NB4 (cell line): ENCODE measurements around the gene HOXB8.

ENCODE experiments used
- DNase-seq: peaks from one replicate; pipeline ENCODE4 v3.0.0; 2010; ENCODE audit warnings: low read depth
- H3K4me3 ChIP-seq: one replicate; pipeline ENCODE4 v1.5.1; 2011; ENCODE audit warnings: mild to moderate bottlenecking, low read depth, low read length, moderate library complexity
- MYC ChIP-seq: IDR thresholded peaks from 2 replicates; pipeline ENCODE4 v1.6.1; 2011; ENCODE audit warnings: low read depth, low read length
- POLR2A ChIP-seq: IDR thresholded peaks from 2 replicates; pipeline ENCODE4 v1.6.1; 2011; ENCODE audit warnings: mild to moderate bottlenecking; ENCODE audit not compliant: insufficient read length; ENCODE audit errors: extremely low read depth
- TF ChIP-seq, protein P1 (sequence below): IDR thresholded peaks from 2 replicates; pipeline ENCODE4 v1.6.1; 2011; ENCODE audit warnings: low read depth, low read length
- TF ChIP-seq, protein P2 (sequence below): IDR thresholded peaks from one replicate; pipeline ENCODE4 v1.5.1; 2012; ENCODE audit warnings: low read depth, low read length

HOXB8 gene

DNA sequence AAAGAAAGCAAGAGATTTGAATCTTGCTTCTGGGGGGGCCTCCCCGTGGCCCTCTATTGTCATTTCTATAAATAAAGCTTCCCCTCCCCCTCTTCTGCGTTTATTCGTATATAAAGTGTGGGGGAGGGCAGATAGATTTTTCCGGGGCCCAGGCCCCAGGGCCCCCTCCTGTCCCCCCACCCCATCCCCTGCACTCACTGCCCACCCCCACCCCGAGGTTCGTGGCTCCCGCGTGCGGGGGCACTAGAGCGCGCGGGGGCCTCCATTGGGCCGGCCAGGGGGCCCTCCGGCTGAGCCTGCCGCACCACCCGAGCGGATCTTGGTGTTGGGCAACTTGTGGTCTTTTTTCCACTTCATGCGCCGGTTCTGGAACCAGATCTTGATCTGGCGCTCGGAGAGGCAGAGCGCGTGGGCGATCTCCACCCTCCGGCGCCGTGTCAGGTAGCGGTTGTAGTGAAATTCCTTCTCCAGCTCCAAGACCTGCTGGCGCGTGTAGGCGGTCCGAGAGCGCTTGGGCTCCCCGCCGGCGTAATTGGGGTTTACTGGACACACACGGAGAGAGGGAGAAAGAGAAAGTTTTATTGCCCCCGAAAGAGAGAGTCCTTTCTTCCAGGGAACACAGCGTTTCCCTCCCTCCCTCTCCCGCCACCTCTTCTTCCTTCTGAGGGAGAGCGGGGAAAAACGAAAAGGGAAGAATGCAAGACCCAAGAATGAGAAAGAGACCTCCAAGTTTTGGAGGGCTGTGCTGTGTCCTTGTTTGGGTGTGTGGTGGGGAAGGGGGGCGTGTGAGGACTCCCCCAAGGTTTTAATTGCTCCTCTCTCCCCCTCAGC lies 38.4 kb downstream of the HOXB8 start:
- no peak for DNase-seq
- no peak overlapping the region for H3K4me3 ChIP-seq
- TF ChIP-seq, protein P1, sequence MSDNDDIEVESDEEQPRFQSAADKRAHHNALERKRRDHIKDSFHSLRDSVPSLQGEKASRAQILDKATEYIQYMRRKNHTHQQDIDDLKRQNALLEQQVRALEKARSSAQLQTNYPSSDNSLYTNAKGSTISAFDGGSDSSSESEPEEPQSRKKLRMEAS, result no peak
- no peak for TF ChIP-seq POLR2A
- no peak for TF ChIP-seq MYC
- TF ChIP-seq, protein P2, sequence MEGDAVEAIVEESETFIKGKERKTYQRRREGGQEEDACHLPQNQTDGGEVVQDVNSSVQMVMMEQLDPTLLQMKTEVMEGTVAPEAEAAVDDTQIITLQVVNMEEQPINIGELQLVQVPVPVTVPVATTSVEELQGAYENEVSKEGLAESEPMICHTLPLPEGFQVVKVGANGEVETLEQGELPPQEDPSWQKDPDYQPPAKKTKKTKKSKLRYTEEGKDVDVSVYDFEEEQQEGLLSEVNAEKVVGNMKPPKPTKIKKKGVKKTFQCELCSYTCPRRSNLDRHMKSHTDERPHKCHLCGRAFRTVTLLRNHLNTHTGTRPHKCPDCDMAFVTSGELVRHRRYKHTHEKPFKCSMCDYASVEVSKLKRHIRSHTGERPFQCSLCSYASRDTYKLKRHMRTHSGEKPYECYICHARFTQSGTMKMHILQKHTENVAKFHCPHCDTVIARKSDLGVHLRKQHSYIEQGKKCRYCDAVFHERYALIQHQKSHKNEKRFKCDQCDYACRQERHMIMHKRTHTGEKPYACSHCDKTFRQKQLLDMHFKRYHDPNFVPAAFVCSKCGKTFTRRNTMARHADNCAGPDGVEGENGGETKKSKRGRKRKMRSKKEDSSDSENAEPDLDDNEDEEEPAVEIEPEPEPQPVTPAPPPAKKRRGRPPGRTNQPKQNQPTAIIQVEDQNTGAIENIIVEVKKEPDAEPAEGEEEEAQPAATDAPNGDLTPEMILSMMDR, result no peak

DNA sequence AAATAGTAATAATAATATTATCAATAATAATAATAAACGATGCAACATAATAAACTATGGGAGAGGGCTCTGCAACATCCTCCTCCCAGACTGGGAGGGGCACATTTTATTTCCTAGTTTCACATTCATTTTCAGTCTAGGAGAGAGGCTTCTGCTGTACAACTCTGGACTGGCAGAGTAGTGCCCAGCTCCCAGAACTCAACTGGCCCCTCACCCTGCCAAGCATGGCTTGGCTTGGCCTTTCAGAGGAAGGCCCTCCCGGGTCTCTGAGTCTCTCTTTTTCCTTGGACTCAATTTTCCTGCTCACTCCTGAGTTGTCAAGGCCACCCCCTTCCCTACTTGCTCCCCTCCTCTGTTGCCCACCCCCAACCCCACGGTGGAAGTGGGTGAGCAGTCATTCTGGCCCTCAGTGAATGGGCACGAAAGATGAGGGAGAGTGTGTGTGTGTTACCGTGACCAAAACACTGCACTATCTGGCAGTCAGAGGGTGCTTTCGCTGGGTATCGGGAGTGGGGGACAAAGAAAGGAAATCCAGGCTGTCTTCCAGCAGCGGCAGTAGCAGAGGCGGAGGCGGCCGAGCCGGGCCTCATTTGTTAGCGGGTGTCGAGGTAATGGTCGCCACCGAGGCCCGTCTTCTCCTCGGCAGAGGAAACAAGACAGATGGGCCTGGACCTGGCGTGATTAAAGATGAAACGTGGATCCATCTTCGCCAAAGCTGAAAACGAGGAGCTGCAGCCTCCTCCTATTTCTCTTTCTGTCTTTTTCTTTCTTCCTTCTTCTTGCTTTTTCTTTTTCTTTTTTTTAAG lies 39.2 kb downstream of the HOXB8 start:
- no peak overlapping the region for H3K4me3 ChIP-seq
- no peak for TF ChIP-seq POLR2A
- TF ChIP-seq, protein P1, result no peak
- TF ChIP-seq MYC, result no peak
- TF ChIP-seq, protein P2, result no peak
- DNase-seq, result no peak

DNA sequence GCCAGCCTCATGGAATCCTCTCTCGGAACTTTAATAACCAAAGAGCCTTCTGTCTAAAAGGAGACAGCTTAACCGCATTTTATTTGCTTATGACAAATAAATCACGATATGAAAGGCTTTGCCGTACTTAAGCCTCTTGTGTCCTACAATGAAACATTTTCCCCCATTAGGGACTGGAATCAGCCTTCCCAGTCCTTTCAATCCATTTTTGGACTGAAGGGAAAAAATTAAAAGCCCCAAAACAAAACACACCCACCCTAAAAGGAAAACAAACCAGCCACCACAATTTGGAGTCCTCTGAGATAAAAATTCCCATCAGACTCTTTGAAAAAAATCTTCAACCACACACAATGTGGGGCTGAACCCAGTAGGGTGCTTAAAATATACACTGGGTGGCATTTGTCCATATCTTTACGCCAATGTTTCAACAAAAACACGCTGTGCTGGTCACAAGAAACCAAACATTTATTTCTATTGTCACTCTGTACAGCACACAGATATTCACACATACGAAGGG lies 40.0 kb downstream of the HOXB8 start:
- no peak overlapping the region for H3K4me3 ChIP-seq
- TF ChIP-seq, protein P1, result no peak
- TF ChIP-seq MYC (no peak), POLR2A (no peak)
- TF ChIP-seq, protein P2, result no peak
- DNase-seq, result no peak

DNA sequence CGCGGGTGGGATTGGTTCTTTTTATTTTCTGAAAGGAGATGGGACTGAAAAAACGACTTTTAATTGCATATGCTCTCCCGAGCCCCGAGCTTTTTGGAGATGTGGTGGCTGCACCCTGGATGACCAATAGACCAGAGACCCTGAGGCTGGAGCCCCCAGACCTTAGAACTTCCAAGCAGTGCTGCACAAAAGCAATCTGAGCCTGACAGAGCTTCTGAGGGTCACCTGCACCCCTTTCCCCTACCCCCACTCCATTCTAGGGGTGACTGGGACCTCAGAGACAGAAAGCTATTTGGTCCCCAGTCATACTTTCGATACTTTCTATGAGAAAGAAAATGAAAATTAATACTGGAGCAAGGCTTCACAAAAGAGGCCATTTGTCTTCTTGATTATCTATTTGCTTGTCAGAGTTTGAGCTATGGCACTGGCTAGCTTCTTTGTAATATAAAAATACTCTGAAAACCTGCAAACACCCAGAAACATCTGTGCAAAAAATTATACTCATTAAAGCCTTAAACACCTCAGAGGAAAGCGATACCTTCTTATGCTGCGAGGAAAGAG lies 40.5 kb downstream of the HOXB8 start:
- DNase-seq, result no peak
- no peak overlapping the region for H3K4me3 ChIP-seq
- TF ChIP-seq, protein P2, result no peak

DNA sequence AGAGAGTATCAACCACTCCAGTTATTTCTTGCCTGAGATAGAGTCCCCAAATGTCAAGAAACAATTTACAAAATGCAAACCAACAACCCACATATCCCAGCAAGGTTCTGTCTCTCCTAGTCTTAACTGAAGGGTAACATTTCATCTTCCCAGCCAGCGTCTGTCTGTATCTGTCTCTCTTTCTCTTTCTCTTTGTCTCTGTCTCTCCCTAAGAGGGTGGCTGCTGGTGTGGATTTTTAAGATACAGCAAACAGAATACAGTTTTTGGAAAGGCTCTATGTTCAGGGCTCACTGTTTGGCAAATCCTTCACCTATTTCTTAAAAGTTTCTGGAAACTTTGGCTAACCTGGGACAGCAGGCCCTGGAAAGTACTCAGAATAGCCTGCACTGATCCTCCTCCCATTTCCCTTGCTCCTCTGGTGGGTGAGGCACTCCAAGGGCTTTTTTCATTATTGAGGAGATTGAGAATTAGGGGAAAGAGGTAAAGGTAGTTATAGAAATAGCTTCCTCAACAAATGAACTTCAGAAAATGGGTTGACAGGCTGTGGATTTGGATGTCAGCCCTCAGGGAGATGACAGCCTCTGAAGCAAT lies 43.2 kb downstream of the HOXB8 start:
- H3K4me3 ChIP-seq, result no peak overlapping the region
- TF ChIP-seq, protein P2, result no peak
- no peak for TF ChIP-seq POLR2A
- no peak for TF ChIP-seq MYC
- TF ChIP-seq, protein P1, result no peak
- DNase-seq, result no peak
